Tibial artery (tissue), 4 donors: ENCODE results near the gene DISC1.

Experiments
- DNase-seq, 2 donors: peaks; one replicate each; pipeline ENCODE4 v3.0.0-alpha.2; 2019
- H3K27ac ChIP-seq, 2 donors: fragments of 200-600 bp; sonication (generic) in 1 of 2; 1 replicate in 1 of 2; 2 replicates in 1 of 2; pipeline ENCODE4 v1.5.1; 2018 to 2019; ENCODE audit warnings: mild to moderate bottlenecking in 1 of 2
- H3K27me3 ChIP-seq, 2 donors: fragments of 200-600 bp; sonication (generic) in 1 of 2; one replicate each; pipeline versions ENCODE4 v1.5.1 to v1.6.0; 2016 to 2019
- H3K36me3 ChIP-seq, 3 donors: fragments of 200-600 bp; sonication (generic) in 2 of 3; one replicate each; pipeline ENCODE4 v1.5.1; 2016 to 2019; ENCODE audit warnings: mild to moderate bottlenecking in 2 of 3
- H3K4me1 ChIP-seq, 4 donors: fragments of 200-600 bp; sonication (generic) in 2 of 4; 1 replicate in 3 of 4; 2 replicates in 1 of 4; pipeline ENCODE4 v1.5.1; 2016 to 2019
- H3K4me3 ChIP-seq, 2 donors: fragments of 200-600 bp; sonication (generic) in 1 of 2; 1 replicate in 1 of 2; 2 replicates in 1 of 2; pipeline ENCODE4 v1.5.1; 2018 to 2019; ENCODE audit warnings: mild to moderate bottlenecking in 2 of 2
- H3K9me3 ChIP-seq, 3 donors: fragments of 200-600 bp; sonication (generic) in 1 of 3; one replicate each; pipeline ENCODE4 v1.5.1; 2016 to 2019
- intact Hi-C: fragments of 100-400 bp; cut with DNase I; formaldehyde crosslinking; loops from one replicate; pipeline ENCODE4 v1.15.0; 2023; ENCODE audit warnings: low total_unique reads
- TF ChIP-seq, protein P1 (sequence below), 2 experiments: fragments of 200-600 bp in 1 of 2; fragments of 450-650 bp in 1 of 2; IDR thresholded peaks; one replicate each; pipeline ENCODE4 v1.5.1; 2017 to 2019; ENCODE audit warnings: antibody characterized with exemption in 2 of 2, mild to moderate bottlenecking in 1 of 2, moderate library complexity in 1 of 2

DISC1 gene

GRCh38 chr1:231807541-231807940 lies 181.0 kb downstream of the DISC1 start:
- Histone ChIP-seq H3K4me1 (no peaks in the 10 kb centered on the region), H3K27me3 (no peaks in the 10 kb centered on the region), H3K9me3 (no peaks in the 10 kb centered on the region), H3K36me3 (no peaks in the 10 kb centered on the region), H3K27ac (no peak overlapping the region), H3K4me3 (no peak overlapping the region)
- DNase-seq = no peak
- intact Hi-C loops = no loop called here
- TF ChIP-seq, protein P1, sequence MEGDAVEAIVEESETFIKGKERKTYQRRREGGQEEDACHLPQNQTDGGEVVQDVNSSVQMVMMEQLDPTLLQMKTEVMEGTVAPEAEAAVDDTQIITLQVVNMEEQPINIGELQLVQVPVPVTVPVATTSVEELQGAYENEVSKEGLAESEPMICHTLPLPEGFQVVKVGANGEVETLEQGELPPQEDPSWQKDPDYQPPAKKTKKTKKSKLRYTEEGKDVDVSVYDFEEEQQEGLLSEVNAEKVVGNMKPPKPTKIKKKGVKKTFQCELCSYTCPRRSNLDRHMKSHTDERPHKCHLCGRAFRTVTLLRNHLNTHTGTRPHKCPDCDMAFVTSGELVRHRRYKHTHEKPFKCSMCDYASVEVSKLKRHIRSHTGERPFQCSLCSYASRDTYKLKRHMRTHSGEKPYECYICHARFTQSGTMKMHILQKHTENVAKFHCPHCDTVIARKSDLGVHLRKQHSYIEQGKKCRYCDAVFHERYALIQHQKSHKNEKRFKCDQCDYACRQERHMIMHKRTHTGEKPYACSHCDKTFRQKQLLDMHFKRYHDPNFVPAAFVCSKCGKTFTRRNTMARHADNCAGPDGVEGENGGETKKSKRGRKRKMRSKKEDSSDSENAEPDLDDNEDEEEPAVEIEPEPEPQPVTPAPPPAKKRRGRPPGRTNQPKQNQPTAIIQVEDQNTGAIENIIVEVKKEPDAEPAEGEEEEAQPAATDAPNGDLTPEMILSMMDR (IDR thresholded peaks at IDR 0.05) = no peak

DNA sequence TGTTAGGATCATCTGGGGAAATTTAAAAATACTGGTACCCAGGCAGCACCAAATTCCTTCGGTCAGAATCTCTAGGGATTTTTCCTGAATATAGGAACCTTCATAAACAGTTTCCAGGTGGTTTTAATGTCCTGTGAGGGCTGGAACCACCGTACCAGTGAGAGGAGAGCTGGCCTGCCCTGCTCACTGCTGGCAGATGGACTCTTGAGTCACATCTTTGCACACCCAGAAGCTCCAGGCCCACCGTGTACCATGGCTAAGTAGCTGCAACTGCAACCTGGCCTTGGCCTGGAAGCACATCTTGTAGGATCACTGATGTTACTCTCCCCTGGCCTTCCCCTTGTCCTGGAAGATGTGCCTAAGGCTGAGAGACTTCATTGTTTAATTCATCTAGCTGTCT lies 181.5 kb downstream of the DISC1 start:
- Histone ChIP-seq H3K36me3 (no peaks in the 10 kb centered on the region), H3K4me1 (no peaks in the 10 kb centered on the region), H3K27ac (no peak overlapping the region), H3K4me3 (no peak overlapping the region), H3K9me3 (no peaks in the 10 kb centered on the region), H3K27me3 (no peaks in the 10 kb centered on the region)
- no peak for DNase-seq
- TF ChIP-seq, protein P1 (IDR thresholded peaks at IDR 0.05) = no peak
- intact Hi-C loops = no loop called here

- H3K4me3 ChIP-seq = no peak overlapping the region
- no peaks in the 10 kb centered on the region for H3K27me3 ChIP-seq
- TF ChIP-seq, protein P1 (IDR thresholded peaks at IDR 0.05) = no peak
- no peak overlapping the region for H3K27ac ChIP-seq
- intact Hi-C loops = no loop called here
- no peaks in the 10 kb centered on the region for H3K9me3 ChIP-seq
- peak in 1 of 2 donors; percentile 41 for DNase-seq
- no peaks in the 10 kb centered on the region for H3K4me1 ChIP-seq
- H3K36me3 ChIP-seq = no peaks in the 10 kb centered on the region
These were observed 182.4 kb downstream of the DISC1 start for GRCh38 chr1:231808990-231809389.

DNA sequence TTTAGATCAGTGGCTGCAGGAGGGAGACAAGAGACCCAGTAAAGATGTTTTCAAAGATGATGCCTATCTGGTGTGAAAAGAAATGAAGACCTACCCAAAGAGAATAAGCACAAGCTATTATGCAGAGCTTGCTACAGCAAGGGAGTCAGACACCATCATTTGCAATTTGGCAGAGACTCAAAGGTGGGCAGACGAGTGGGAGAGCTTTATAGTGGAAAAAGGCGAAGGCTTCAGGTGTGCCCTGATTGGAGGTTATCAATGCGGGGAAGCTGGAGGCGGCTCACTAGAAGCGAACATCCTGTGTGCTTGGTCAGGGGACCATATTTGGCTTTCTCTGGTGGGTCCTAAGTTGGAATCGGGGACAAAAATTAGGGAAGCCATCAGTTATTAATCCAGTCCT lies 183.8 kb downstream of the DISC1 start:
- intact Hi-C loops = no loop called here
- no peak overlapping the region for H3K27ac ChIP-seq
- no peaks in the 10 kb centered on the region for H3K36me3 ChIP-seq
- no peaks in the 10 kb centered on the region for H3K4me1 ChIP-seq
- no peak for DNase-seq
- H3K4me3 ChIP-seq = no peak overlapping the region
- no peaks in the 10 kb centered on the region for H3K27me3 ChIP-seq
- TF ChIP-seq, protein P1 (IDR thresholded peaks at IDR 0.05) = no peak
- H3K9me3 ChIP-seq = no peaks in the 10 kb centered on the region

- intact Hi-C loops = no loop called here
- no peaks in the 10 kb centered on the region for H3K9me3 ChIP-seq
- H3K27ac ChIP-seq = no peak overlapping the region
These were observed 187.4 kb downstream of the DISC1 start for GRCh38 chr1:231814021-231814420.

More at GRCh38 chr1:231814021-231814420, 187.4 kb downstream of the DISC1 start:
- H3K36me3 ChIP-seq = no peaks in the 10 kb centered on the region
- H3K4me1 ChIP-seq = no peaks in the 10 kb centered on the region
- no peak for DNase-seq
- TF ChIP-seq, protein P1 (IDR thresholded peaks at IDR 0.05) = no peak
- no peaks in the 10 kb centered on the region for H3K27me3 ChIP-seq
- no peak overlapping the region for H3K4me3 ChIP-seq
